GM12864 (cell line): ENCODE measurements around the gene NOS1.

Source experiments
- DNase-seq: peaks from one replicate; pipeline ENCODE4 v3.0.0-alpha.2; 2011; ENCODE audit warnings: low read depth
- H3K4me3 ChIP-seq: 2 replicates; pipeline ENCODE4 v1.5.1; 2011; ENCODE audit warnings: mild to moderate bottlenecking, low read depth, low read length, control low read depth
- CTCF ChIP-seq: IDR thresholded peaks from 2 replicates; pipeline ENCODE4 v1.5.1; 2011; ENCODE audit warnings: low read depth, mild to moderate bottlenecking, moderate library complexity, low read length, control low read depth, inconsistent platforms; ENCODE audit errors: missing control alignments

The NOS1 gene

GRCh38 chr12:117333331-117333881 is 28.0 kb downstream of the NOS1 start:
- no peak overlapping the region for H3K4me3 ChIP-seq
- TF ChIP-seq CTCF = no peak
- no peak for DNase-seq

- TF ChIP-seq CTCF = peak; percentile 18
- DNase-seq = no peak
- no peak overlapping the region for H3K4me3 ChIP-seq
Observed at GRCh38 chr12:117331691-117332090, 29.7 kb downstream of the NOS1 start.

- DNase-seq = no peak
Observed at GRCh38 chr12:117330441-117331113, 30.8 kb downstream of the NOS1 start.

GRCh38 chr12:117329756-117330155 is 31.7 kb downstream of the NOS1 start:
- no peak overlapping the region for H3K4me3 ChIP-seq
- no peak for DNase-seq
- TF ChIP-seq CTCF = no peak

More at GRCh38 chr12:117330441-117331113, 30.8 kb downstream of the NOS1 start:
- no peak for TF ChIP-seq CTCF
- H3K4me3 ChIP-seq = no peak overlapping the region

- DNase-seq = no peak
- no peak overlapping the region for H3K4me3 ChIP-seq
- TF ChIP-seq CTCF = no peak
Observed at GRCh38 chr12:117328556-117329100, 32.8 kb downstream of the NOS1 start.

- DNase-seq = no peak
- TF ChIP-seq CTCF = no peak
- H3K4me3 ChIP-seq = no peak overlapping the region
Observed at GRCh38 chr12:117322428-117322827, 39.0 kb downstream of the NOS1 start.

GRCh38 chr12:117321572-117321971 is 39.9 kb downstream of the NOS1 start:
- no peak for TF ChIP-seq CTCF
- no peak overlapping the region for H3K4me3 ChIP-seq
- no peak for DNase-seq
